HepG2 (cell line): Measurements from ENCODE around the gene FBN3. TPM values are rescaled to one million over a fixed set of nuclear protein-coding genes. Genes with fewer than 3 reads are reported as not detected.
A peak's percentile ranks its signal among the peaks of the same experiment; 100 is the strongest.

Experiments used
- ATAC-seq: fragments of 200-7000 bp; cut with Tn5 transposase; 3 replicates; pipeline ENCODE4 v1.9.1; 2020; ENCODE audit warnings: mild to moderate bottlenecking, moderate library complexity
- BruUV-seq: library from RNA; stranded (reverse); fragments of 400-500 nt; replicated peaks from 2 replicates; lab custom pipeline; 2021; lab: Mats Ljungman, UMichigan
- CTCF ChIA-PET: fragments of 300-600 bp; formaldehyde crosslinking; extraction: SDS; loops from one replicate; lab custom pipeline; 2021; ENCODE audit warnings: low total read pairs, inconsistent platforms, low intra/inter-chr PET ratio; lab: Yijun Ruan, JAX
- POLR2A ChIA-PET: fragments of 350-600 bp; sonication (Branson Sonifier 250); formaldehyde crosslinking; loops from one replicate; lab custom pipeline; 2020; ENCODE audit warnings: antibody characterized with exemption, inconsistent platforms; lab: Yijun Ruan, JAX
- DNase-seq: peaks from one replicate; pipeline ENCODE4 v3.0.0-alpha.2; 2015; ENCODE audit warnings: low spot score
- FAIRE-seq: peaks from 3 replicates; lab custom pipeline; 2011; peaks lifted over from hg19 to GRCh38; lab: Jason Lieb, UNC
- H2AFZ ChIP-seq: one replicate; pipeline ENCODE4 v1.6.1; 2011; ENCODE audit warnings: low read length, inconsistent platforms
- H3K27ac ChIP-seq: fragments of 300-600 bp; 3 replicates; pipeline ENCODE4 v1.8.0; 2011; ENCODE audit warnings: mixed run types, mild to moderate bottlenecking, mixed read lengths, low read length, inconsistent platforms; ENCODE audit not compliant: insufficient read depth; ENCODE audit errors: extremely low read length
- H3K27me3 ChIP-seq, 2 experiments: fragments of 200-600 bp in 1 of 2; 2 replicates in 1 of 2; 3 replicates in 1 of 2; pipeline versions ENCODE4 v1.6.0 to v1.8.0; 2011; ENCODE audit warnings: low read length in 2 of 2, mild to moderate bottlenecking in 2 of 2, moderate library complexity in 2 of 2, inconsistent platforms in 1 of 2; ENCODE audit not compliant: insufficient read depth in 2 of 2, control insufficient read depth in 1 of 2
- H3K36me3 ChIP-seq, 2 experiments: fragments of 200-600 bp in 1 of 2; replicated peaks in 1 of 2; 2 replicates in 1 of 2; 3 replicates in 1 of 2; pipeline versions ENCODE4 v1.5.1 to v1.8.0; 2011; ENCODE audit warnings: low read length in 2 of 2, inconsistent platforms in 1 of 2; ENCODE audit not compliant: insufficient read depth in 2 of 2, control insufficient read depth in 1 of 2
- H3K4me1 ChIP-seq: 2 replicates; pipeline ENCODE4 v1.5.1; 2012; ENCODE audit warnings: low read length, inconsistent platforms; ENCODE audit not compliant: insufficient read depth
- H3K4me2 ChIP-seq: 2 replicates; pipeline ENCODE4 v1.6.0; 2011; ENCODE audit warnings: low read depth, low read length, inconsistent platforms
- H3K4me3 ChIP-seq, 3 experiments: fragments of 200-600 bp in 1 of 3; sonication (generic), shearing (Covaris generic) in 1 of 3; replicated peaks in 1 of 3; 2 replicates each; pipeline ENCODE4 v1.5.1; 2011 to 2016; ENCODE audit warnings: low read length in 3 of 3, inconsistent platforms in 2 of 3, low read depth in 2 of 3, mild to moderate bottlenecking in 2 of 3, control low read depth in 1 of 3, mixed read lengths in 1 of 3; ENCODE audit not compliant: insufficient read depth in 1 of 3
- H3K79me2 ChIP-seq: one replicate; pipeline ENCODE4 v1.6.1; 2011; ENCODE audit warnings: low read length, inconsistent platforms; ENCODE audit not compliant: insufficient read depth
- H3K9ac ChIP-seq: 2 replicates; pipeline ENCODE4 v1.6.0; 2011; ENCODE audit warnings: mild to moderate bottlenecking, low read depth, low read length, inconsistent platforms; ENCODE audit not compliant: insufficient read depth
- H3K9me3 ChIP-seq: 2 replicates; pipeline ENCODE4 v1.5.1; 2012; ENCODE audit warnings: mild to moderate bottlenecking, low read length
- H4K20me1 ChIP-seq: 2 replicates; pipeline ENCODE4 v1.6.0; 2011; ENCODE audit warnings: inconsistent platforms, mild to moderate bottlenecking, low read length, moderate library complexity; ENCODE audit not compliant: insufficient read depth
- HNRNPH1 ChIP-seq: fragments of 200-400 bp; formaldehyde crosslinking; optimal IDR thresholded peaks from 2 replicates; pipeline ENCODE3; 2017; ENCODE audit warnings: mild to moderate bottlenecking, low read depth, low read length
- RAD51 ChIP-seq: fragments of 450-650 bp; IDR thresholded peaks from 2 replicates; pipeline ENCODE4 v1.6.1; 2016; ENCODE audit warnings: borderline replicate concordance
- TBX2 ChIP-seq: sonication (generic); formaldehyde crosslinking; IDR thresholded peaks from 2 replicates; pipeline ENCODE4 v1.5.0; 2020; ENCODE audit warnings: missing genetic modification reagents, mild to moderate bottlenecking, borderline replicate concordance
- ZNF121 ChIP-seq: sonication (generic); formaldehyde crosslinking; IDR thresholded peaks from 2 replicates; pipeline ENCODE4 v1.5.0; 2020; ENCODE audit warnings: mild to moderate bottlenecking, missing genetic modification reagents
- ZNF44 ChIP-seq: sonication (generic); formaldehyde crosslinking; IDR thresholded peaks from 2 replicates; pipeline ENCODE4 v1.5.1; 2020; ENCODE audit warnings: mild to moderate bottlenecking, missing genetic modification reagents
- ZNF768 ChIP-seq: sonication (generic); formaldehyde crosslinking; IDR thresholded peaks from 2 replicates; pipeline ENCODE4 v1.4.0; 2020; ENCODE audit warnings: missing genetic modification reagents
- WGBS: methylation state at CpG from one replicate; pipeline ENCODE4 v1.1.6; 2017; ENCODE audit warnings: low lambda C conversion rate; 5-methylcytosine and 5-hydroxymethylcytosine counted together
- in situ Hi-C: cut with HindIII; loops from 2 replicates; pipeline ENCODE4 v1.10.0; 2017; ENCODE audit warnings: low pct_unique_long_range_greater_than_20kb; ENCODE audit not compliant: extremely low pct_ligation_motif_present
- intact Hi-C: fragments of 100-400 bp; cut with micrococcal nuclease; formaldehyde crosslinking; loops from one replicate; pipeline ENCODE4 v1.10.0; 2022; ENCODE audit not compliant: unreplicated experiment
- polyA plus RNA-seq, 8 experiments: library from polyadenylated mRNA; depleted of rRNA in 3 of 8; stranded (reverse) in 7 of 8; unstranded in 1 of 8; fragments of >200 nt; fragmentation: Illumina TruSeq in 4 of 8; extraction: Trizol in 4 of 8; gene quantifications; 2 replicates each; pipeline versions ENCODE4 v1.2.1 to v1.2.3, GENCODE V29; 2011 to 2016; ENCODE audit warnings: low read depth in 4 of 8, missing spikeins in 1 of 8, mixed read lengths in 1 of 8; ENCODE audit not compliant: insufficient read depth in 1 of 8
- total RNA-seq, 5 experiments: library from RNA; depleted of rRNA; stranded (reverse); fragments of >200 nt; fragmentation: Illumina TruSeq; extraction: Trizol; gene quantifications; 2 replicates each; pipeline ENCODE4 v1.2.3, GENCODE V29; 2016; ENCODE audit warnings: low read depth in 1 of 5

The FBN3 gene
- total and polyA plus RNA-seq, 2 of the 13 experiments (the other 11 are each of a cell fraction or from before 2014, with no cell fraction given) = 0.20 to 1.3 TPM

DNA sequence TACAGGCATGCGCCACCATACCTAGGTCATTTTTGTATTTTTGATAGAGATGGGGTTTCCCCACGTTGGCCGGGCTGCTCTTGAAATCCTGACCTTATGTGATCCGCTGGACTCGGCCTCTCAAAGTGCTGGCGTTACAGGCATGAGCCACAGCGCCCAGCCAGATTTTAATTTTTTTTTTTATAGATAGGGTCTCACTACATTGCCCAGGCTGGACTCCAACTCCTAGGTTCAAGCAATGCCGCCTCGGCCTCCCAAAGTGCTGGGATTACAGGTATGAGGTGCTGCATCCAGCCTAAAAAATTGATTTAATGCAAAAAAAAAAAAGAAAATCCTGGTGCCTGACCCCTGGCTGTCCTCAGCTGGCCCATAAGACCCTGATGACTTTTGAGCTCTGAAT, 34.9 kb upstream of the FBN3 start:
- H2AFZ ChIP-seq = no peak overlapping the region
- H3K27me3 ChIP-seq = peaks cover 0 to 3% of the 10 kb centered on the region in 2 experiments; a peak in 1 of 5 replicates
- no peak overlapping the region for H3K27ac ChIP-seq
- no peaks in the 10 kb centered on the region for H3K9me3 ChIP-seq
- no peak overlapping the region for H3K4me3 ChIP-seq
- CTCF ChIA-PET = no interaction called here
- no peaks in the 10 kb centered on the region for H3K36me3 ChIP-seq
- no peaks in the 10 kb centered on the region for H3K79me2 ChIP-seq
- H3K9ac ChIP-seq = no peak overlapping the region
- no peak for FAIRE-seq
- no peaks in the 10 kb centered on the region for H4K20me1 ChIP-seq
- TF ChIP-seq ZNF121 (CRISPR knock-in tag) = peak; percentile 73
- TF ChIP-seq ZNF768 (CRISPR knock-in tag) = no peak
- no peak for DNase-seq
- POLR2A ChIA-PET = no interaction called here
- BruUV-seq = no TSS peak
- in situ Hi-C loops = no loop called here
- ATAC-seq = no peak
- H3K4me2 ChIP-seq = no peak overlapping the region
- H3K4me1 ChIP-seq = peaks cover 59% of the 10 kb centered on the region
- WGBS = 31% methylated on average over 9 of the region's 9 CpGs
- intact Hi-C loops = no loop called here

DNA sequence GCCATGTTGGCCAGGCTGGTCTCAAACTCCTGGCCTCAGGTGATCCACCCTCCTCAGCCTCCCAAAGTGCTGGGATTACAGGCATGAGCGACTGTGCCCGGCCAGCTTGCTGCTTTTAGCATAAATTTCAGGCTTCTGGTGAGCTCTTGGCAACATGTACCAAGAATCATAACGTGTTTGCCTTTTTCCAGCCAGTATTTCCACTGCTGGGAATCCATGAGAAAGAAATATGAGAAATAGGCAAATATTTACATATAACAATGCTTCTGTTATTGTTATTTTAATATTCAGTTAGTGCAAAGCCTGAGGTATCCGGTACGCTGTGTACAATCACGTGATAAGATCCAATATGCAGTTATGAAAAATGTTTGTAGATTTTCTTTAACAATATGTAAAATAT, 30.6 kb upstream of the FBN3 start:
- Histone ChIP-seq H3K36me3 (no peaks in the 10 kb centered on the region), H3K27ac (no peak overlapping the region), H3K79me2 (no peaks in the 10 kb centered on the region), H3K9ac (no peak overlapping the region), H3K4me1 (peaks cover 36% of the 10 kb centered on the region), H3K4me2 (no peak overlapping the region), H4K20me1 (no peaks in the 10 kb centered on the region), H2AFZ (no peak overlapping the region), H3K4me3 (no peak overlapping the region), H3K27me3 (0 out of 5 replicates have a peak, but pooled peaks cover 0 to 8% of the 10 kb centered on the region in 2 experiments), H3K9me3 (no peaks in the 10 kb centered on the region)
- ATAC-seq (no peak), FAIRE-seq (no peak), DNase-seq (no peak)
- BruUV-seq = no TSS peak
- in situ Hi-C loops (no loop called here), intact Hi-C loops (no loop called here)
- 16% methylated on average over 6 of the region's 6 CpGs for WGBS
- POLR2A ChIA-PET = interaction anchor here (1.2 kb wide), 1 partner anchor 178 kb away, joined by 3 read pairs; no protein-coding TSS in a partner anchor
- TF ChIP-seq HNRNPH1 (no peak), TBX2 (CRISPR knock-in tag) (no peak), RAD51 (peak; percentile 39; the same call in 1 of the 2 replicates), ZNF44 (CRISPR knock-in tag) (no peak)
- CTCF ChIA-PET = no interaction called here
